Mesodermal cell (in vitro differentiated cells): ENCODE data around the gene GNG7.
"Not testable (repeated sequence)": the region's sequence is repeated elsewhere in the genome, so short reads cannot be mapped to it uniquely, and the experiment has no call there.

Source experiments
- H3K27ac ChIP-seq: 2 replicates; pipeline ENCODE4 v1.7.0; 2013; ENCODE audit warnings: mild to moderate bottlenecking, low read depth, low read length, moderate library complexity; ENCODE audit not compliant: severe bottlenecking
- H3K36me3 ChIP-seq: 2 replicates; pipeline ENCODE4 v1.7.1; 2013; ENCODE audit warnings: mild to moderate bottlenecking, low read length, moderate library complexity; ENCODE audit not compliant: control insufficient read depth, insufficient read depth
- H3K4me1 ChIP-seq: one replicate; pipeline ENCODE4 v1.7.1; 2013; ENCODE audit warnings: mild to moderate bottlenecking, low read length; ENCODE audit not compliant: insufficient read depth, control insufficient read depth, poor library complexity, severe bottlenecking
- H3K4me3 ChIP-seq: 2 replicates; pipeline ENCODE4 v1.7.0; 2013; ENCODE audit warnings: low read length, control low read depth, mild to moderate bottlenecking; ENCODE audit not compliant: insufficient read depth, poor library complexity, severe bottlenecking; ENCODE audit errors: extremely low read depth
- H3K9me3 ChIP-seq: 2 replicates; pipeline ENCODE4 v1.7.1; 2013; ENCODE audit warnings: mild to moderate bottlenecking, low read length, moderate library complexity; ENCODE audit not compliant: control insufficient read depth
- WGBS, 2 experiments: methylation state at CpG; one replicate each; pipeline ENCODE4 v1.1.5; 2013; ENCODE audit warnings: missing lambda C conversion rate in 2 of 2; ENCODE audit not compliant: insufficient coverage in 2 of 2; 5-methylcytosine and 5-hydroxymethylcytosine counted together

Gene GNG7

DNA sequence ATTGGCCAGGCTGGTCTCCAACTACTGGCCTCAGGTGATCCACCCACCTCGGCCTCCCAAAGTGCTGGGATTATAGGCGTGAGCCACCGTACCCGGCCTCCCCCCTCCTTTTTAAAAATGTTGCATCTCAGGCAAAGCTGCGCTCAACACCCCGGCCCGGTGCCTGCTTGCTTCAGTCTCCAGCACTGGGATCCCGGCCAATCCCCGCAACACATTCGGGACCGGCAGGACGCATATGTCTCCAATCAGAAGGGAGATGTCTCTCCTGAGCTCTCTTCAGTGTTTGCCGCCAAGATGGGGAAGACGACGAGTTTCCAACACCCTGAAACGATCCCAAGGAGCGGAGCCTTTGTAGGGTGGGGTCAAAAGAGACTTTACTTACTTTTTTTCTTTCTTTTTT lies 16.1 kb downstream of the GNG7 start:
- 92% methylated on average over 12 to 16 of the region's 17 CpGs for WGBS, 2 experiments
- no peak overlapping the region for H3K27ac ChIP-seq
- H3K9me3 ChIP-seq = no peaks in the 10 kb centered on the region
- H3K4me3 ChIP-seq = no peak overlapping the region
- H3K36me3 ChIP-seq = no peaks in the 10 kb centered on the region
- no peaks in the 10 kb centered on the region for H3K4me1 ChIP-seq

DNA sequence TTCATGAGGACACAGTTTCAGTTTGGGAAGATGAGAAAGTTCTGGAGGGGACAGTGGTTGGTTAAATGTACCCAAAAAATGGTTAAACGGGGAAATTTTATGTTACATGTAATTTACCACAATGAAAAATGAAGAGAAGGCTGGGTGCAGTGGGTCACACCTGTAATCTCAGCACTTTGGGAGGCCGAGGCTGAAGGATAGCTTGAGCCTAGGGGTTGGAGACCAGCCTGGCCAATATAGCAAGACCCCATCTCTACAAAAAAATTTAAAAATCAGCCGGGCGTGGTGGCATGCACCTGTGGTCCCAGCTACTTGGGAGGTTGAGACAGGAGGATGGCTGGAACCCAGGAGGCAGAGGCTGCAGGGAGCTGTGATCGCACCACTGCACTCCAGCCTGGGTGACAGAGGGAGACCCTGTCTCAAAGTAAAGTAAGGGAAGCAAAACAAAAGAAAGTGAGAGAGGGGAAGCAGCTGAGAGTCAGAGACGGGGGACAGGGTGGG lies 17.2 kb downstream of the GNG7 start:
- H3K27ac ChIP-seq = no peak overlapping the region
- WGBS, 2 experiments = 91 to 92% methylated on average over 3 to 4 of the region's 6 CpGs
- no peaks in the 10 kb centered on the region for H3K9me3 ChIP-seq
- H3K4me3 ChIP-seq = no peak overlapping the region
- no peaks in the 10 kb centered on the region for H3K36me3 ChIP-seq
- no peaks in the 10 kb centered on the region for H3K4me1 ChIP-seq

DNA sequence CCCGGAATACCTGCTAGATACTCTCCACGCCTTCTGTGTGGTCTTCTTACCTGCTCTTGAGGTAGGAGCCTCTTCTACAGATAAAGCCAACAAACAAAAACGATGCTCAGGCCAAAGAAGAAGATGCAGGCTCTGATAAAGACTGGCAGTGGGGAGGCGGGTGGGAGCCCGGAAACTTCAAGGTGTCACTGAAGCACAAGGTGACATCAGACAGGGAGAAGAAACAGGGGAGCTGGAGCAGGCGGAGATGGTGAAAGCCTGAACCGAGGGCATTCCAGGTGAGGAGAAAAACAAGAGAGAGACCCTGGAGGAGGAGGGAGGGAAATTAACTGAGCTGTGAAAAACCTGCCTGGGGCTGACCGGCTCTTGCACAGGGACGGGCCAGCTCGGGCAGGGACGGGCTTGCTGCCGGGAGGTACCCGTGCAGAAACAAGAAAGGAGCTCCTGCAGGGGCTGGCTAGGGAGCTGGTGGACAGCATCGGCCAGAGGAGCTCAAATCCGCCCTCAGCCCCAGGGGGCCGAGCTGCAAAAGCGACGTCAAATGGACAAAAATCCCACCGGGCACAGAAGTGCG lies 19.0 kb downstream of the GNG7 start:
- H3K4me1 ChIP-seq = no peaks in the 10 kb centered on the region
- H3K27ac ChIP-seq = no peak overlapping the region
- H3K4me3 ChIP-seq = no peak overlapping the region
- no peaks in the 10 kb centered on the region for H3K9me3 ChIP-seq
- no peaks in the 10 kb centered on the region for H3K36me3 ChIP-seq
- 80 to 83% methylated on average over 20 of the region's 20 CpGs for WGBS, 2 experiments

DNA sequence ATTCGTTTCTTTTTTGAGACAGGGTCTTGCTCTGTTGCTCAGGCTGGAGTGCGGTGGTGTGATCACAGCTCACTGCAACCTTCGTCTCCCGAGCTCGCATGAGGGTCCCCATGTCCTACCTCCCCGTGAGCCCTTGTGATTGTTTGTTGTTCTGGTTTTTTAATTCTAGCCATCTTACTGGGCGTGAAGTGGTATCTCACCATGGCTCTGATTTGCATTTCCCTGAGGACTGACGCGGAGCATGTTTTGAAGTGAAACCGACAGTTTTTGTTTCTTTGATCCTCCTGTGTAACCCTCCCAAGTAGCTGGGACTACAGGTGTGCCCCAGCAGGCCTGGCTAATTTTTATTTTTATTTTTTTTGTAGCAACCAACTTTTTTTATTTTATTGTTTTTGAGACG lies 21.7 kb downstream of the GNG7 start:
- H3K4me1 ChIP-seq = no peaks in the 10 kb centered on the region
- WGBS, 2 experiments = 80 to 85% methylated on average over 9 of the region's 11 CpGs
- H3K4me3 ChIP-seq = no peak overlapping the region
- no peak overlapping the region for H3K27ac ChIP-seq
- no peaks in the 10 kb centered on the region for H3K9me3 ChIP-seq
- H3K36me3 ChIP-seq = no peaks in the 10 kb centered on the region

DNA sequence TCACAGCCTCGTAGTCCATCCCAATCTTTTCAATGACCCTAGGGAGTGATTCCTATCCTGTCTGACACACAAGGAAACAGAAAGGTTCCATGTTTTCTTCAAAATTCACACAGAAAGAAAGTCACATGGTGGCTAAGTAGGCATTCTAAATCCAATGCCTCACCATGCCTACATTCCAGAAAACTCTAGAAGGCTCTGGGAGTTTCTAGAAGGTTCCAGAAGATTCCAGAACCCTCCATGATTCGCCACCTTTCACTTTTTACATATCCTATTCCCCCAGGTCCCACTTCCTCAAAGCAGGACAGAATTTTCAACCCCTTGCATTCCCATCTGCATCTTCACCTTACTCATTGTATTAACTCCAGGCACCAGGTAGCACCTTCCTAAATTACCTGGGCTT lies 23.1 kb downstream of the GNG7 start:
- no peak overlapping the region for H3K4me3 ChIP-seq
- no peak overlapping the region for H3K27ac ChIP-seq
- 81 to 100% methylated on average over 2 of the region's 2 CpGs for WGBS, 2 experiments
- no peaks in the 10 kb centered on the region for H3K9me3 ChIP-seq
- no peaks in the 10 kb centered on the region for H3K36me3 ChIP-seq
- no peaks in the 10 kb centered on the region for H3K4me1 ChIP-seq

DNA sequence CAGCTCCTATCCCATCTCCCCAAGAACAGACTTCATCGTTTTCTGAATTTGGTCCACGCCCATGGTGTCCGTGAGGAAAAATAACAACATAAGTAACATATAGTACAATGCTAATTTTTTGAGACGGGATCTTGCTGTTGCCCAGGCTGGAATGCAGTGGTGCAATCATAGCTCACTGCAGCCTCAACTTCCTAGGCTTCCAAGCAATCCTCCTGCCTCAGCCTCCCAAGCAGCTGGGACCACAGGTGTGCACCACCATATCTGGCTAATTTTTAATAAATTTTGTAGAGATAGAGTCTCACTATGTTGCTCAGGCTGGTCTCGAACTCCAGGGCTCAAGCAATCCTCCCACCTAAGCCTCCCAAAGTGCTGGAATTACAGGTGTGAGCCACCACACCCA lies 23.5 kb downstream of the GNG7 start:
- H3K36me3 ChIP-seq, H3K9me3 ChIP-seq, H3K4me1 ChIP-seq, H3K27ac ChIP-seq, H3K4me3 ChIP-seq: not testable (repeated sequence)
- 96% methylated on average over 4 of the region's 5 CpGs; no CpG with 5 or more reads in 1 of the 2 experiments for WGBS, 2 experiments

DNA sequence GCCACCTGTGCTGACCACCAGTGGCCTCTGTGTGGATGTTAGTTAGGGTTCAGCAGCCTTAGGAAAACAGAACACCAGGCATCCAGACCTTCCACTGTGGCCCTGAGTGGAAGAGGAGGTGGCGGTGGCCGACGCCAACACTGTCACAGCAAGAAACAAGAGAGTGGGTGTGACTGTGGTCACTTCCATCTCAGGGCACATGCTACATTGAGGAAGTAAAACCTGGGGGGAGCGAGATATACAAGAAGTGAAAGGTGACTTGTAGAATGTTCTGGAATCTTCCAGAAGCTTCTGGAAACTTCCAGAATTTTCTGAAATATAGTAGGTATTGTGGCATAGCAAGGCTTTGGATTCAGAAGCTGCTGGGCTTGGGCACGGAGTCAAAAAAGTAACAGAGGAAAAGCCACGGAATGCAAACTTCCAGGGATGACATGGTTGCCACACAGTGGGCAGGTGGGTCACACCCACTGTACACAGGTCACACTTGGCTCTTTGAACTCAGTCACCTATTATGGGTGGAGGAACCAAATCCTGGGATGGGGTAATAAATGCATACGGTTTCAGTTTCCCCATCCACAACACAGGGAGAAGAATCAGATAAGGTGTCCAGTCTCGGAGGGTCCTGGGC lies 24.3 kb downstream of the GNG7 start:
- no peak overlapping the region for H3K4me3 ChIP-seq
- H3K36me3 ChIP-seq = no peaks in the 10 kb centered on the region
- WGBS, 2 experiments = 97 to 98% methylated on average over 7 to 8 of the region's 8 CpGs
- no peaks in the 10 kb centered on the region for H3K9me3 ChIP-seq
- no peak overlapping the region for H3K27ac ChIP-seq
- no peaks in the 10 kb centered on the region for H3K4me1 ChIP-seq

DNA sequence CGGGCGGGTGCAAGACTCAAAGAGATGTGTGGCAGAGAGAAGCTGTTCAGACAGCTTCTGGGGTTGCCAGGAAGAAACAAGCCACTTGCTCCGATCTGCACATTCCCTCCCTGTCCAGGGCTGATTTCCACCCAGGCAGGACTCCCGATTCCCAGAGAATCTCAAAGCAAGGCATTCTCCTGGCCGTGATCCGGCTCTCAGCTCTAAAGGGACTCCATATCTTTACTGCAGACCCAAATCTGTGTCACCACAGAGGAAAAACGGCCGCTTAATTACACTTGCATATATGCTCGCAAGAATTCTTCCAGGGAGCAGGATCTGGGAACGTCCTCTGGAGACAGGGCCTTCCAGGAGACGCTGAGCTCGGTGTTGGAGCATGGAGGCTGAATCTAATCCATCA lies 25.7 kb downstream of the GNG7 start:
- no peaks in the 10 kb centered on the region for H3K4me1 ChIP-seq
- no peaks in the 10 kb centered on the region for H3K36me3 ChIP-seq
- no peak overlapping the region for H3K4me3 ChIP-seq
- no peaks in the 10 kb centered on the region for H3K9me3 ChIP-seq
- 89 to 91% methylated on average over 12 of the region's 12 CpGs for whole genome bisulfite sequencing, 2 experiments
- no peak overlapping the region for H3K27ac ChIP-seq

DNA sequence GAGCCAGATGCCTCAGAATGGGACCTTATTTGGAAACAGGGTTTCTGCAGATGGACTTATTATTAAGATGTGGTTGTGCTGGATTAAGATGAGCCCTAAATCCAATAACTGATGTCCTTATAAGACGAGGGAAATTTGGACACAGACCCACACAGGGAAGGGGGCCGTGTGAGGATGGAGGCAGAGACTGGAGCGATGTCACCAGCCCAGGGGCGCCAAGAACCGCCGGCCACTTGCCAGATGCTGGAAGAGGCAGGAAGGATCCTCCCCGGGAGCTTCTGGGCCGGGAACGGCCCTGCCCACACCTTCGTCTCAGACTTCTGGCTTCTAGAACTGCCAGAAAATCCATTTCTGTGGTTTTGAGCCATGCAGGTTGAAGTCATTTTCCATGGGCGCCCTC lies 26.6 kb downstream of the GNG7 start:
- Histone ChIP-seq H3K4me1 (no peaks in the 10 kb centered on the region), H3K9me3 (no peaks in the 10 kb centered on the region), H3K27ac (no peak overlapping the region), H3K4me3 (no peak overlapping the region), H3K36me3 (no peaks in the 10 kb centered on the region)
- WGBS, 2 experiments = 77 to 81% methylated on average over 9 to 11 of the region's 11 CpGs

DNA sequence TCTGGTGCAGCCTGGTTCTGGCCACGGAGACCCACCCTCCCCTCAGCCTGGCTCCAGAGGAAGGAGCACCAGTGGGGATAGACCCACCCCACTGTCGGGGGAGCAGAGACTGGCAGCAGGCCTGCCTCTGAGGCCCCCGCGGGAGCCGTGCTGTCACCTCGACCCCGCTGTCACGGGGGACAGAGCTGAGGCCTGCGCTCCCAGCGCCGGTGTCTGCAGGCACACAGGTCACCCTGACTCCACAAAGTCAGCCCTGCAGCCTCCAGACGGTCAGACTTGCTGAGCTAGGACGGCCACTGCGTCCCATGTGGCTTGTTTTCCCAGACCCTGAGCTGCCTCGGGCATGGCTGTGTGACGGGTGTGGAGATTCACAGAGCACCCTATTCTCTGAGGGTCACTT lies 32.3 kb downstream of the GNG7 start:
- no peak overlapping the region for H3K4me3 ChIP-seq
- WGBS, 2 experiments = 89 to 95% methylated on average over 15 to 16 of the region's 16 CpGs
- no peaks in the 10 kb centered on the region for H3K9me3 ChIP-seq
- no peak overlapping the region for H3K27ac ChIP-seq
- no peaks in the 10 kb centered on the region for H3K36me3 ChIP-seq
- no peaks in the 10 kb centered on the region for H3K4me1 ChIP-seq

DNA sequence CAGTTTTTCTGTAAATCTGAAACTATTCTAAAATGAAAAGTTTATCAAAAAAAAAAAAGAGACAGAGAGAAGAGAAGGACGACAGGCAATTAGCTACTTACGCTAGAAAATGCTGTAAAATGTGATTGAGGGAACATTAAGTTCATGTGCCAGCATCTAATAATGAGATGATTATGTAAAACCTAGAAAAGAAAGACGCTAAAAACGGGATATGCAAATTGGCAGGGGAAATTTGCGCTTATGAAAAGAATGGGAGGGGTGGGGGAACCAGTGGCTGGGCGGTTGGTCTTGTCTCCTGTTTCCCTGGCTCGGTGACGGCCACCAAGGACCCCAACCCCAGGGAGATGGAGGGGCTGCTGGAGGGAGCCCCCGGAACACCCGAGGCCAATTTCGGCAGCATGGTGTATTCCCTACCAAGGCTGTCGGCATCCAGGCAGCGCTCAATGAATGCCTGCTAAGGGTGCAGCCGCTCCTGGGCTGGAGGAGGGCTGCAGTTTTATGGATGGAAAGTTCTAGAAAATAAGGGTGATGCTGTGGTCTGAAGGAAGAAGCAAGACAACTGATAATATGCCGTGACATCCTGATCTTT lies 34.2 kb downstream of the GNG7 start:
- Histone ChIP-seq H3K27ac (no peak overlapping the region), H3K36me3 (no peaks in the 10 kb centered on the region), H3K4me1 (no peaks in the 10 kb centered on the region), H3K4me3 (no peak overlapping the region), H3K9me3 (no peaks in the 10 kb centered on the region)
- WGBS, 2 experiments = 85 to 86% methylated on average over 11 to 15 of the region's 15 CpGs
